Psoas muscle (tissue), 8 donors: Measurements from ENCODE around the gene HMGN1. TPM values are rescaled to one million over a fixed set of nuclear protein-coding genes. Genes with fewer than 3 reads are reported as not detected.

Experiments used
- ATAC-seq, 4 donors: fragments of 200-7000 bp; cut with Tn5 transposase; one replicate each; pipeline ENCODE4 v1.9.1; 2020; ENCODE audit warnings: moderate library complexity in 3 of 4, mild to moderate bottlenecking in 2 of 4
- DNase-seq, 2 donors: peaks; one replicate each; pipeline ENCODE4 v3.0.0-alpha.2; 2020
- H3K27ac ChIP-seq: fragments of 200-600 bp; one replicate; pipeline ENCODE4 v1.8.0; 2022
- H3K27me3 ChIP-seq, 3 donors: fragments of 200-600 bp in 1 of 3; one replicate each; pipeline versions ENCODE4 v1.6.1 to v1.8.0; 2013 to 2022; ENCODE audit warnings: low read length in 2 of 3, mild to moderate bottlenecking in 2 of 3, moderate library complexity in 1 of 3; ENCODE audit not compliant: insufficient read depth in 3 of 3
- H3K36me3 ChIP-seq, 2 donors: fragments of 200-600 bp in 1 of 2; one replicate each; pipeline versions ENCODE4 v1.6.1 to v1.8.0; 2013 to 2022; ENCODE audit warnings: low read depth in 1 of 2, mild to moderate bottlenecking in 1 of 2, moderate library complexity in 1 of 2; ENCODE audit not compliant: insufficient read depth in 1 of 2
- H3K4me1 ChIP-seq: fragments of 200-600 bp; one replicate; pipeline ENCODE4 v1.8.0; 2022
- H3K4me3 ChIP-seq: fragments of 200-600 bp; one replicate; pipeline ENCODE4 v1.8.0; 2022; ENCODE audit warnings: mild to moderate bottlenecking
- H3K9me3 ChIP-seq: fragments of 200-600 bp; one replicate; pipeline ENCODE4 v1.8.0; 2022
- WGBS, 3 donors: extraction: QIAGEN DNeasy Blood & Tissue Kit; methylation state at CpG; one replicate each; pipeline versions ENCODE4 v1.1.6 to v1.1.7; 2013; 5-methylcytosine and 5-hydroxymethylcytosine counted together
- intact Hi-C, 2 donors: fragments of 100-400 bp; cut with DNase I; formaldehyde crosslinking; loops; one replicate each; pipeline versions ENCODE4 v1.11.0 to v1.14.2; 2022
- polyA plus RNA-seq, 3 donors: library from polyadenylated mRNA; stranded (reverse); fragments of 200-250 nt; gene quantifications; one replicate each; pipeline ENCODE4 v1.2.3, GENCODE V29; 2013
- total RNA-seq, 4 donors: library from RNA; stranded (reverse); fragmentation: NEBNext Ultra II Directional in 2 of 4; extraction: Animal tissue kit (Norgen Biotek cat#: 25700) in 2 of 4; gene quantifications; one replicate each; pipeline versions ENCODE4 v1.2.1 to v1.2.4, GENCODE V29; 2021 to 2023
- TF ChIP-seq, protein P1 (sequence below): fragments of 200-600 bp; IDR thresholded peaks from one replicate; pipeline ENCODE4 v1.8.0; 2022; ENCODE audit warnings: antibody characterized with exemption
- donor health status: healthy with polysubstance abuse.
- donor health status: DM: no; HTN: no; CAD: no; lungs with moderate emphysema.
- donor health status: Bipolar disorder and iron deficiency.
- donor health status: healthy.
- donor health status: DM: yes; HTN: yes; CAD: no.
- donor health status: DM: no; HTN: no; CAD: no.
- donor health status: DM: no; HTN: no; CAD: no.
- donor health status: DM: yes; HTN: yes; CAD: no.

The HMGN1 gene
- total and polyA plus RNA-seq, 7 donors, result 13.9 to 37.2 (median 17.7) TPM

DNA sequence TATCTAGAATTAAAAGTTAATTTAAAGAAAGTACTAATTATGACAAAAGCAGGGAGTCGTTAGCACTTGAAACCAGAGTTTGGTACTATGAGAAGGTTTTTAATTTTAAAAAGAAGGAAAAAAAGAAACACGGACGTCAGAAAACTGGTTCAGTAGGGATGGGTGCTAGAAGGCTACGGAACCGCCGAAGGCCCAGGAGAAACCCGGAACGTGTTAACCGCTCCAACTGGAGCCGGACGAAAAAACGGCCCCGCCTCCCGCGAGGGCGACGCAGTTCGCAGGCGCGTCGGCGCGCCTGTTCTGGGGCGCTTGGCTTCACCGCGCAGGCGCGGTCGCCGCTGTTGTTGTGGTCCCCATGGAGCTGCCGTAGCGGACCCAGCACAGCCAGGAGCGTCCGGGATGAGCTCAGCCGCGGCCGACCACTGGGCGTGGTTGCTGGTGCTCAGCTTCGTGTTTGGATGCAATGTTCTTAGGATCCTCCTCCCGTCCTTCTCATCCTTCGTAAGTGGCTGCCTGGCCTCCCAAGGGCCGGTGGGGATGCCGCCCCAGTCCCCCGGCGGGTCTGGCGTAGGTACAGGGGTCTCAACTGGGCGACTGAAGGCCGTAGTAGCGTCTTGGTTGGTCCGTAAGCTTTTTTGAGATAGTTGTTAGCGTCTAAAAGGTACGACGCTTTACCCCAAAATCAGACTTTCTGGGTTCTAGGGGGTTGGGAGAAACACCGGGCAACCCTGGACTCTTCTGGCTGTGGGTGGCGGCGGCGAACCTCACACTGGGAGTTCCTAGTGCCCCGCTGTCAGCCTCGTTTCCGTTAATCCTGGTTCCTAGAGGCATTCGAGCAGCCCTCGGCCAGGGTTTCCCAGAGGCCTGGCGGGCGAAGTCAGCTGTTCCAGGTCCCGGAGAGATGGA is 31.4 kb upstream of the HMGN1 start:
- H3K36me3 ChIP-seq, result peaks cover 0 to 3% of the 10 kb centered on the region in 2 donors
- intact Hi-C loops, result loop anchor here in 1 of 2 donors (2.0 to 10.0 kb wide), 3 partner anchors 29 to 195 kb away; partner anchors contain the start of genes LCA5L and PSMG1
- TF ChIP-seq, protein P1, sequence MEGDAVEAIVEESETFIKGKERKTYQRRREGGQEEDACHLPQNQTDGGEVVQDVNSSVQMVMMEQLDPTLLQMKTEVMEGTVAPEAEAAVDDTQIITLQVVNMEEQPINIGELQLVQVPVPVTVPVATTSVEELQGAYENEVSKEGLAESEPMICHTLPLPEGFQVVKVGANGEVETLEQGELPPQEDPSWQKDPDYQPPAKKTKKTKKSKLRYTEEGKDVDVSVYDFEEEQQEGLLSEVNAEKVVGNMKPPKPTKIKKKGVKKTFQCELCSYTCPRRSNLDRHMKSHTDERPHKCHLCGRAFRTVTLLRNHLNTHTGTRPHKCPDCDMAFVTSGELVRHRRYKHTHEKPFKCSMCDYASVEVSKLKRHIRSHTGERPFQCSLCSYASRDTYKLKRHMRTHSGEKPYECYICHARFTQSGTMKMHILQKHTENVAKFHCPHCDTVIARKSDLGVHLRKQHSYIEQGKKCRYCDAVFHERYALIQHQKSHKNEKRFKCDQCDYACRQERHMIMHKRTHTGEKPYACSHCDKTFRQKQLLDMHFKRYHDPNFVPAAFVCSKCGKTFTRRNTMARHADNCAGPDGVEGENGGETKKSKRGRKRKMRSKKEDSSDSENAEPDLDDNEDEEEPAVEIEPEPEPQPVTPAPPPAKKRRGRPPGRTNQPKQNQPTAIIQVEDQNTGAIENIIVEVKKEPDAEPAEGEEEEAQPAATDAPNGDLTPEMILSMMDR, result no peak
- WGBS, 3 donors, result 0 to 1% (median 0%) methylated on average over 65 of the region's 65 CpGs
- ATAC-seq (peak; percentile 99), DNase-seq (peak; percentile 97 to 99)
- peaks cover 10% of the 10 kb centered on the region for H3K4me1 ChIP-seq
- H3K9me3 ChIP-seq, result no peaks in the 10 kb centered on the region
- H3K27ac ChIP-seq, result peak overlapping the region; percentile 92
- peak overlapping the region; percentile 89 for H3K4me3 ChIP-seq
- no peaks in the 10 kb centered on the region for H3K27me3 ChIP-seq

GRCh38 chr21:39377444-39378050 is 28.7 kb upstream of the HMGN1 start:
- Histone ChIP-seq H3K27ac (no peak overlapping the region), H3K27me3 (peaks cover 0 to 3% (median 0%) of the 10 kb centered on the region in 3 donors), H3K36me3 (no peaks in the 10 kb centered on the region), H3K4me3 (no peak overlapping the region), H3K4me1 (peaks cover 10% of the 10 kb centered on the region), H3K9me3 (no peaks in the 10 kb centered on the region)
- intact Hi-C loops, result loop anchor here in 1 of 2 donors (2.0 kb wide), 1 partner anchor 27 kb away; no protein-coding TSS in a partner anchor
- 60 to 63% (median 63%) methylated on average over 7 of the region's 7 CpGs for WGBS, 3 donors
- DNase-seq, result no peak
- ATAC-seq, result no peak
- TF ChIP-seq, protein P1, result no peak

GRCh38 chr21:39375446-39375845 is 26.6 kb upstream of the HMGN1 start:
- no peak overlapping the region for H3K27ac ChIP-seq
- 62 to 88% (median 82%) methylated on average over 2 of the region's 2 CpGs for WGBS, 3 donors
- DNase-seq (no peak), ATAC-seq (no peak)
- intact Hi-C loops, result no loop called here
- H3K4me3 ChIP-seq, result no peak overlapping the region
- H3K27me3 ChIP-seq, result peaks cover 0 to 3% (median 0%) of the 10 kb centered on the region in 3 donors
- TF ChIP-seq, protein P1, result no peak
- no peaks in the 10 kb centered on the region for H3K9me3 ChIP-seq
- no peaks in the 10 kb centered on the region for H3K36me3 ChIP-seq
- no peaks in the 10 kb centered on the region for H3K4me1 ChIP-seq

DNA sequence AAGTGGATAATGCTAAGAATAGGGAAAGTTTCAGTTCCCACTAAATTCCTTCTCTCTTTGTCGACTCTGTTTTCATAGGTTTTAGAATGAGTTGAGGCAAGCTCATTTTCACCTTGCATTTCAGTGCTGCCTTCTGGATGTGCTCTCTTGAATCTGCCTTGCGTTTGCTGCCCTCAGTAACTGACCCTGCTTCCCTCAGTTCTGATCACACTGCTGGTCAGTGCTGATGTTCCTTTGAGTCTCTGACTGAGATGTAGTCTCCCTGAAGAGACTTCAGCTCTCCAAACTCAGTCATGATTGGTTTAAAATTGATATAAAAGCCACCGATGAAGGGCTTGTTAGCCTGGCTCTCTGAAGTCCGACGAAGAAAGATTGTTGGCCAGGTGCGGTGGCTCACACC is 25.2 kb upstream of the HMGN1 start:
- H3K4me1 ChIP-seq, result no peaks in the 10 kb centered on the region
- peaks cover 0 to 3% (median 0%) of the 10 kb centered on the region in 3 donors for H3K27me3 ChIP-seq
- intact Hi-C loops, result no loop called here
- H3K27ac ChIP-seq, result no peak overlapping the region
- no peaks in the 10 kb centered on the region for H3K9me3 ChIP-seq
- 62 to 73% (median 71%) methylated on average over 6 of the region's 6 CpGs for WGBS, 3 donors
- no peak for ATAC-seq
- TF ChIP-seq, protein P1, result no peak
- H3K4me3 ChIP-seq, result no peak overlapping the region
- DNase-seq, result no peak
- H3K36me3 ChIP-seq, result no peaks in the 10 kb centered on the region
